NCI-H2171 treated with DMSO at 0.1 percent for 48 hours (cell line): ENCODE measurements around the gene TBC1D13.
A peak's percentile ranks its signal among the peaks of the same experiment; 100 is the strongest.
"Not testable (repeated sequence)": the region's sequence is repeated elsewhere in the genome, so short reads cannot be mapped to it uniquely, and the experiment has no call there.

Experiments used
- DNase-seq: peaks from one replicate; lab custom pipeline; 2025; lab: John Stamatoyannopoulos, UW

The TBC1D13 gene

GRCh38 chr9:128785427-128785826, 1.6 kb upstream of the TBC1D13 start:
- no peak for DNase-seq

GRCh38 chr9:128787659-128788058, 606 bp downstream of the TBC1D13 start:
- DNase-seq, result no peak

- no peak for DNase-seq
These were observed 1.4 kb downstream of the TBC1D13 start for GRCh38 chr9:128788445-128788844.

- DNase-seq, result no peak
These were observed 3.5 kb downstream of the TBC1D13 start for GRCh38 chr9:128790536-128790935.

- DNase-seq, result no peak
These were observed 5.1 kb downstream of the TBC1D13 start for GRCh38 chr9:128792134-128792533.

GRCh38 chr9:128792978-128793686, 6.1 kb downstream of the TBC1D13 start:
- DNase-seq, result no peak

- DNase-seq, result not testable (repeated sequence)
These were observed 7.9 kb downstream of the TBC1D13 start for GRCh38 chr9:128794961-128795360.

GRCh38 chr9:128798896-128799295, 11.8 kb downstream of the TBC1D13 start:
- DNase-seq, result no peak

GRCh38 chr9:128800061-128800460, 13.0 kb downstream of the TBC1D13 start:
- no peak for DNase-seq

- DNase-seq, result no peak
These were observed 15.4 kb downstream of the TBC1D13 start for GRCh38 chr9:128802482-128802881.

GRCh38 chr9:128805661-128806060, 18.6 kb downstream of the TBC1D13 start:
- DNase-seq, result no peak

GRCh38 chr9:128807827-128808226, 20.8 kb downstream of the TBC1D13 start:
- no peak for DNase-seq

- DNase-seq, result no peak
These were observed 21.5 kb downstream of the TBC1D13 start for GRCh38 chr9:128808543-128808942.

GRCh38 chr9:128809036-128809599, 22.1 kb downstream of the TBC1D13 start:
- no peak for DNase-seq

- no peak for DNase-seq
These were observed 22.8 kb downstream of the TBC1D13 start for GRCh38 chr9:128809831-128810230.

- no peak for DNase-seq
These were observed 23.8 kb downstream of the TBC1D13 start for GRCh38 chr9:128810873-128811272.

GRCh38 chr9:128818099-128818838, 31.2 kb downstream of the TBC1D13 start, which contains the start of gene ENDOG:
ENDOG (plus strand) TSS chr9:128818500; CDS start chr9:128818685, 185 bp downstream.
- peak; percentile 97 for DNase-seq

GRCh38 chr9:128818839-128819715, 32.0 kb downstream of the TBC1D13 start:
- peak; percentile 63 for DNase-seq

GRCh38 chr9:128819716-128820664, 32.9 kb downstream of the TBC1D13 start:
- DNase-seq, result no peak

GRCh38 chr9:128820665-128821583, 33.9 kb downstream of the TBC1D13 start:
- no peak for DNase-seq
